Natural killer cell treated with Interleukin-12 subunit alpha and Interleukin-12 subunit beta and Interleukin-15 and Interleukin-18, amount 100 ng/mL, for 72 hours (primary cell): ENCODE results near the gene NOL4L. TPM values are rescaled to one million over a fixed set of nuclear protein-coding genes. Genes with fewer than 3 reads are reported as not detected.

Source experiments
- ATAC-seq, 2 donors: fragments of 150-1000 bp; cut with Tn5 transposase in 1 of 2; sonication (Bioruptor Pico), chemical (Tn5 transposase) in 1 of 2; 2 replicates each; pipeline ENCODE4 v1.10.0; 2021
- DNase-seq: peaks from one replicate; pipeline ENCODE4 v3.0.0; 2022; ENCODE audit warnings: low spot score
- H3K27ac Mint-ChIP-seq, 2 donors: 1 replicate in 1 of 2; 2 replicates in 1 of 2; pipeline ENCODE4 v1.8.0; 2022; ENCODE audit warnings: mixed read lengths in 2 of 2, mild to moderate bottlenecking in 1 of 2, moderate library complexity in 1 of 2
- H3K27me3 Mint-ChIP-seq, 2 donors: 1 replicate in 1 of 2; 2 replicates in 1 of 2; pipeline ENCODE4 v1.8.0; 2022; ENCODE audit warnings: mixed read lengths in 2 of 2
- H3K36me3 Mint-ChIP-seq: one replicate; pipeline ENCODE4 v1.8.0; 2022; ENCODE audit warnings: mixed read lengths
- H3K4me1 Mint-ChIP-seq, 2 donors: 1 replicate in 1 of 2; 2 replicates in 1 of 2; pipeline ENCODE4 v1.8.0; 2022; ENCODE audit warnings: low read depth in 2 of 2, mixed read lengths in 2 of 2, mild to moderate bottlenecking in 1 of 2
- H3K4me3 Mint-ChIP-seq: one replicate; pipeline ENCODE4 v1.8.0; 2022; ENCODE audit warnings: mixed read lengths
- H3K9me3 Mint-ChIP-seq: 2 replicates; pipeline ENCODE4 v1.8.0; 2022; ENCODE audit warnings: mixed read lengths
- total RNA-seq, 2 donors: library from RNA; stranded (reverse); gene quantifications; one replicate each; pipeline ENCODE4 v1.2.3, GENCODE V29; 2022

Gene NOL4L
- total RNA-seq, 2 donors from 2014 or later: 20.0 to 20.1 TPM

DNA sequence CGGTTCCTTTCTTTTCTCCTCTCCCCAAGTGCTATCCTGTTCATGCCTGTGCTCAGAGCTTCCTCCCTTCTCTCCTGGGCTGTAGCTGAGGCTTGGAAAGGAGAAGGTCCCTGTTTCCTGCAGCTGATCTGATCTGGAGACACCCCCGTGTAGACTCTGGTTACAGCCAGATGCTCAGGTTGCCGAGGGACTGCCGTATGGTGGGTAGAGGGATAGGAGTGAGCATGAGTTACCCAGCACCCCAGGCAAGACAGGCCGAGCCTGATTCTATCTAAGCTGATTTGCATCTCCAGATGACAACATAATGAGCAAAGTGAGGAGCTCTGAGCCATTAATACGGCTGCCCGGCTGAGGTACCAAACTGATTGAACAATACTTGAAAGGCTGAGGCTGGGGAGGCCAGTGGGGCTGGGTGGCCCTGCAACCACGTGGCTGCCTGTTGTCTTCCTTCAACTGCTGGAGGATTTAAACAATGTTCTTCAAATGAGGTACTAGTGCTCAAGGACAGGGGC lies 135.2 kb downstream of the NOL4L start:
- no peaks in the 10 kb centered on the region for H3K27me3 Mint-ChIP-seq
- no peak overlapping the region for H3K4me3 Mint-ChIP-seq
- no peaks in the 10 kb centered on the region for H3K36me3 Mint-ChIP-seq
- ATAC-seq (no peak), DNase-seq (no peak)
- H3K9me3 Mint-ChIP-seq: no peaks in the 10 kb centered on the region
- H3K27ac Mint-ChIP-seq: peak overlapping the region; percentile 75 to 80
- H3K4me1 Mint-ChIP-seq: peaks cover 13 to 18% of the 10 kb centered on the region in 2 donors

DNA sequence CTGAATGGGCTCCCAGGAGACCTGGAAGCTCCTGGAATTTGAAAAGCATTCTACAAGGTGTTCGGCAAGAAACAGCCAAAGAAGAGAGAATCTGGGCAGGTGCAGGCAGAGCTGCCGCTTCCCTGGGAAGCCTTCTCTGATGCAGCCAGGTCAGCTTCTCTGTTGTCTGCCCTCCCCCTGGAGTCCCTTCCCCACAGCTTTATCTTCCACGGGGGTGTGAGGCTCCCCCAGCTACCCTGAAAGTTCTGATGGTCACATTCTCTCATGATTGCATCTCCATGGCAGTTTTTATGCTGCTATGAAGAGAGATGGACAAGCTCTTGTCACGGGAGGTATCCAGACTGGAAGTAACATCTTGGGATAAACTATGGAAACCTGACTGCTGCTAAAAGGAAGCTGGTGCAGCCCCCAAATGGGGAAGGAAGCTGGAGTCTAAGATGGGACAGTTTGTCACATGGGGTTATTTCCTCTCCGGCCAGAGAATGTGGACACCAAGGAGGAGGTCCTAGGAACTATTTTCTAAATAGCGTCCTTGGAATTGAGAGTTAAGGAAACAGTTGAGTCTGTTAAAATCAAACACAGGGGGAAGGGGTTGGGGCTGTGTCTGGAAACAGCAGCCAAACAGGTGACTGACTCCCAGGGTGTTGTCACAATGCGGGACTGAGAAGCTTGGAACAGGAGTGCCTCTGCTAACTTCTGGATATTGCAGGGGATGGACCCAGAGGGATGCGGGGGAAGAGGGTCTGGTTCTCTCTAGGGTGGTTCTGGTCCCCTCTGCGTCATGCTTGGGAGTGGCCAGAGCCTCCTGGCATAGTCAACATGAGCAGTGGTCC lies 135.9 kb downstream of the NOL4L start:
- no peaks in the 10 kb centered on the region for H3K36me3 Mint-ChIP-seq
- DNase-seq (no peak), ATAC-seq (no peak)
- no peak overlapping the region for H3K4me3 Mint-ChIP-seq
- no peaks in the 10 kb centered on the region for H3K9me3 Mint-ChIP-seq
- H3K27ac Mint-ChIP-seq: peak overlapping the region; percentile 75 to 80
- no peaks in the 10 kb centered on the region for H3K27me3 Mint-ChIP-seq
- peaks cover 15 to 18% of the 10 kb centered on the region in 2 donors for H3K4me1 Mint-ChIP-seq

DNA sequence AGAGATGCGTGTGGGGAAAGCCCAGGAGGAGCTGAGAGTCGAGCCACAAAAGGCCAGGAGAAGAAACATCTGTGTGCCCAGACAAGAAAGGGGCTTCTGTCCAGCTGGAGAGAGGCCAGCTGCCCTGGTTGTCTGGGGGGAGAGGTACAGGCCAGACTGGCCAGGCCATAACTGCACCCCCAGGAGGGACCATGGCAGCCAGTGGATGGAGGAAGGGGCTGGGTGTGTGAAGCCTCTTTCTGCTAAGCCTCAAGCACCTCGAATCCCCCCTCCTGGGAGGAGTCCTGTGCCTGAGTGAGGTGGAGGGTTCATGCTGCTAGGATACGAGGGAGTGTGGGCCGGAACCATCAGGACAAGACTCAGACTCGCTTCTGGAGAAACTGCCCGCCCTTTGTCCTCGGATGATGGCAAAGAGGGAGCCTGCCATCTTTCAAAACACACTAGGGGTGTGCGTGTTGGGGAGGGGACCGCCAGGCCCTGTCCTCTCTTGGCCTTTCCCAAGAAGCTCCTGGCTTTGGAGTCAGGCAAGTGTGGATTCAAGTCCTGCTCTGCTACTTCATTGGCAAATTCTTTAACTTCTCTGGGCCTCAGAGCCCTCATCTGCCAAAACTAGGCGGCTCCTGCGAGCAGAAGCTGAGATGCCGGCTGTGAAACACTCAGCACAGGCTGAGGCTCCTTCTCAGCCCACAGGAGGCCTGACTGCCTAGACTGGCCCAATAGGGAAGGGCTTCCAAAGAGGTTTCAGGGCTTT lies 136.7 kb downstream of the NOL4L start:
- Mint-ChIP-seq H3K4me3 (no peak overlapping the region), H3K27me3 (no peaks in the 10 kb centered on the region), H3K4me1 (peaks cover 18% of the 10 kb centered on the region in 2 donors), H3K9me3 (no peaks in the 10 kb centered on the region), H3K36me3 (no peaks in the 10 kb centered on the region), H3K27ac (peak overlapping the region; percentile 75 to 76)
- ATAC-seq (no peak), DNase-seq (peak; percentile 35)

DNA sequence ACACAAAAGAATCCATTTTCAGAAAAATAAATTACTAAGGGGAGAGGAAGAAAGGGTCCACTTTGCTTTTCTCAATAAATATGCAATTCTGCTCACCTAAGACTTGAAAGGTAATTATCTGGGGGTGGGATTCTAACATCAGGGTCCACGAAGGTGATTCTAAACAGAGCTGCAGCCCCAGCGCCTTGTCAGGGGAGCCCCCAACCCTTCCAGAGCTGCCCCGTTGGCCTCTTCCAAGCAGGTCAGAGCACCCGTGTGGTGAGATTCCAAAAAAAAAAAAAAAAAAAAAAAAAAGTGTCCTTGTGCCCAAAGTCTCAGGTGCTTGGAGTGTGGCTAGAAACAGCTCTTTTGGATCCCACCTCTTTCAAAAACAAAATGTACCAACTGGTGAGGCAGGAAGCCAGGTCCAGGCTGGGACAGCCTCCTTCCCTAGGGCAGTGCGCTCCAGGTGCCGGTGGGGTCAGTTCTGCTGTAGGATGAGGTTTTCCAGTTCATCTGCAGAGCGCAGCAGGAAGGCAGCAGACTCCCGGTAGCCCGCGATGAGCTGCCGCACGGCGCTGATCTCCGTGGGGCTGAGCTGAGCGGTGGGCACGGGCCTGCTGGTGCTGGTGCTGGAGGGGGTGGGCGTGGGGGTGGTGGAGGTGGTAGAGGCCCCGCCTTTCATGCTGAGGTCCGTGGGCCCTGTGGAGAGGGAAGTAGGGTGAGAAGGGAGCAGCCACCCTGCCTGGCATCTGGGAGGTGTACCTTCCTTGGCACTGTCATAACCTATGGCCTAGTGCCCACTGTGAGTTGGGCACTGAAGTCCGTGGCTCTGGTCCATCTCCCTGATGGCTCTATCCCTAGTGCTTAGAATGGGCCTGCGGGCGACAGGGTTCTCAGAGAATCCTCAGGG lies 137.8 kb downstream of the NOL4L start:
- Mint-ChIP-seq H3K4me1 (peaks cover 20 to 25% of the 10 kb centered on the region in 2 donors), H3K27me3 (no peaks in the 10 kb centered on the region), H3K27ac (peak overlapping the region; percentile 26 to 76), H3K36me3 (no peaks in the 10 kb centered on the region), H3K4me3 (no peak overlapping the region), H3K9me3 (no peaks in the 10 kb centered on the region)
- ATAC-seq: no peak
- DNase-seq: peak; percentile 44

DNA sequence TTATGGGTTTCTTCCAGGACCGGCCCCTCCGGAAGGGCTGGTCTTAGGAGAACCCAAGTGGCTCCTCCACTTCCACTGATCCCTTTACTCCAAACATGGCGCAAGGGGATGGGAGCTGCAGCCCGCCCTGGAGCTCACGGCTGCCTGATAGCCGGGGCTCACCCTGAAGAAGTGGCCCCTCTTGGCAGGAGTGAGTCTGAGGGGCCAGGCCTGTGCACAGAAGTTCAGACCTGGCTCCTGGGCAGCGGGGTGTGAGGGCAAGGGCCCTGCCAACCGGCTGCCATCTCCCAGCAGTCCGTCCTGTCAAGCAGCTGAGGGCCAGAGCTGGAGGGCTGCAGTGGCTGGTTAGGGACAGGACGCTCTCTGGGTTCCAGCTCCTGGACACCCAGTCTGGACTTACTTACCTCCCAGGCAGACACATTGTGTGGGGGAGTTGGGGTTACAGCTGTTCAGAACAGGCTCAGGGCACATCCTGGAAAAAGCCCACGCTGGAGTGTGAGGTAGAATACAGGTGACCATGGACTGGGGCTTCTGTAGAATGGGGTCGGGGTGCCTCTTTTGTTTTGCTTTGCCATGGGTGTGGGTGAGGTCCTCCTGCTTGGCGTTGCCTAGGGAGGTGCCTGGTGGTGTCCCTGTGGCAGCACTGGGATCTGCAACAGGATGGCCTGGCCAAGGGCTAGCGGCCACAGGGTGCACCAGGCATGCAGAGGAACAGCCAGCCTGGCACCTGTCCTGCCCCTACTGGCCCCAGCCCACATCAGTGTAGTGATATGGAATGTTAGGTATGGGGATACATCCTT lies 138.6 kb downstream of the NOL4L start:
- Mint-ChIP-seq H3K36me3 (no peaks in the 10 kb centered on the region), H3K4me1 (peaks cover 20 to 26% of the 10 kb centered on the region in 2 donors), H3K27ac (peak overlapping the region in 1 of 2 donors; percentile 26), H3K9me3 (no peaks in the 10 kb centered on the region), H3K4me3 (no peak overlapping the region), H3K27me3 (no peaks in the 10 kb centered on the region)
- DNase-seq (peak; percentile 46), ATAC-seq (no peak)

DNA sequence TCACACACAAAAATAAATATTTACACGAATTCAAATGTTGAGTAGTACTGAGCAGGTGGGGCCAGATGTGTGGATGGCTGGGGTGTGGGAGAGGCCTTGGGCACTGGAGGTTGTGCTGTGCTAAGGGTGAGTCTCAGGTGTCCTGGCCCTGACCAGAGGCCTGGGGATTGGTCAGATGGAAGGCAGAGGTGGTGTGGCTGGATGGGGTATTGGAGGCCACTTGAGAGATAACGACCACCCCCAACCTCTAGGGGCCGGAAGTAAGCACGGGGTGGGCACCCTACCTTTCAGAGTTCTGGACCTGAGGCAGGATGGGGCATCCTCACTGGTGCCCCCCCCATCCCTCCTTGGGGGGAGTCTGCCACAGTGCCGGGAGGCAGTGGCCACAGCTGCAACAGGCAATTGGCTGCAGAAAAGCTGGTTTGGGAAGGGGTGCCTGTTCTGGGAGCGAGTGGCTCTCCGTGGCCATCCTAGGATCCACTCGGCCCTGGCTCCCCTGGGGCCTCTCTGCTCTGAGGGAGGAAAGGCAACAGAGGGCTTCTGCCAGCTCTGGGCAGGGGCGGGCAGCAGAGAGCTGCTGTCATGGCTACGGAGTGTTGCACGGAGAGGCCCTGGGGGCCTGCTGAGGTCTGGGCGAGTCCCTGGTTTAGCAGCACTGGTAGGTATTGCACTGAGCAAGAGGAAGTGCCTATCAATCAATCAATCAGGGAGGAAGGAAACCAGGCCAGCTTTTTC lies 139.4 kb downstream of the NOL4L start:
- H3K36me3 Mint-ChIP-seq: no peaks in the 10 kb centered on the region
- H3K27ac Mint-ChIP-seq: peak overlapping the region; percentile 58 to 82
- H3K4me1 Mint-ChIP-seq: peaks cover 19 to 27% of the 10 kb centered on the region in 2 donors
- H3K9me3 Mint-ChIP-seq: no peaks in the 10 kb centered on the region
- peak; percentile 37 to 47 for ATAC-seq
- DNase-seq: peak; percentile 49
- no peaks in the 10 kb centered on the region for H3K27me3 Mint-ChIP-seq
- peak overlapping the region; percentile 21 for H3K4me3 Mint-ChIP-seq

DNA sequence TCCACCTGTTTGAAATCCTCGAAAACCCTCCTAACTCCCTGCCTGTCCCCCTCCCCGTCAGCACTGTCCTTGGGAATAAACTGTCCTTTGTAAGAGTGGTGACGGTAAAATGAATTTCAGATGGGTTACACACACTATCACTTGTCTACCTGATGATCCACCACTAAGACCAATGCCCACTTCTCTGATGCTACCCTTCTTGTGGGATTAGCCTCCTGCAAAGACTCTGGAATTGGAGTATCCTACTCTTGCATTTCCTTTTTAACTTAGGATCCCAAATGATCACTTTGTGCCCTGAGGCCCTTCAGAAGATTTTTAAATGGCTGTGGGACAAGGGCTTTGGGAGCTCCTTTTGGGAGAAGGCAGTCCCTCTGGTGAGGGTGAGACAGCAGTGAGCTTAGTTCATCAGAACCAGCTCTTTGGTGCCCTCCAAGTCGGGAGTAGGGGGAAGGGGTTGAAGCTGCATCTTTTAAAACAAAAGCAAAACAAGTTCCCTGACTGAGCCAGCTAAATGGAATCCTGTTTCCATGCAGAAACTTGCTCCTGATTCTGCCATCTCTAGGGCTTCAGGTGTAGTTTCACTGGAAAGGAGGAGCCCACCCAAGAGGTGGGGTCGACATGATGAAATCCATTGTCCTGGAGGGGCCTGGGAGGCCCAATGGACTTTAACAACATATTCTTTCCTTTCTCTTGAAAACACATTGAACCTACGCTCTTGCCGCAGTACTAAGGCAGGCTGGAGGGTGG lies 140.5 kb downstream of the NOL4L start:
- ATAC-seq: no peak
- H3K4me3 Mint-ChIP-seq: no peak overlapping the region
- H3K36me3 Mint-ChIP-seq: no peaks in the 10 kb centered on the region

DNA sequence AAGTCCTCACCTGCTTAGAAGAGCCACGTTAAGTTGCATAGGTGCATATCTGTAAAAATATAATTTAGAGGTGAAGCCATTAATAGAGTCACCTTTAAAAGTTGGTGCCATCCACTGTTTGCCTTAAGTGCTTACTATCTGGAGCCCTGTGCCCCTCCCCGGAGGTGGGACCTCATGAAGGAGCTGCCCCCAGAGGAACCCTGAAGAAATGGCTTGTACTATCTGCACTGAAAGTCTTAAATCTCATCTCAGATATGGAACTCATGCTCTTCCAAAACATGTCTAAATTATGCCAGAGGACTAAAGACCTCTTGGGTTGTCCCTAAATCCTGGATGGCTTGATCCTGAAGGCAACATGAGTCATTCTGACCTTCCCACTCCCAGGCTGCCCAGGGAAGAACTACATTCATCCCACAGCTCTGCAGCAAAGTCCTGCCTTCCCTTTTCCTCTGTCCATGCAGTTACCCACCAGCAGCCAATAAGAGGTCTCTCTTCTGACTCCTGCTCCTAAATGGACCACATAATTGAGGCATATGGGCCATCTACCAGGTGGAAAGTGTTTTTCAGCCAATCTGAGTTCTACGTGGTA lies 141.7 kb downstream of the NOL4L start:
- DNase-seq (peak; percentile 45), ATAC-seq (no peak)
- H3K36me3 Mint-ChIP-seq: no peaks in the 10 kb centered on the region
- no peaks in the 10 kb centered on the region for H3K9me3 Mint-ChIP-seq
- H3K27ac Mint-ChIP-seq: peak overlapping the region; percentile 53 to 81
- H3K27me3 Mint-ChIP-seq: no peaks in the 10 kb centered on the region
- no peak overlapping the region for H3K4me3 Mint-ChIP-seq
- H3K4me1 Mint-ChIP-seq: peaks cover 37 to 38% of the 10 kb centered on the region in 2 donors

More for the DNA sequence above, 140.5 kb downstream of the NOL4L start:
- peaks cover 26 to 31% of the 10 kb centered on the region in 2 donors for H3K4me1 Mint-ChIP-seq
- peak overlapping the region; percentile 58 to 82 for H3K27ac Mint-ChIP-seq
- H3K9me3 Mint-ChIP-seq: no peaks in the 10 kb centered on the region
- no peak for DNase-seq
- H3K27me3 Mint-ChIP-seq: no peaks in the 10 kb centered on the region

DNA sequence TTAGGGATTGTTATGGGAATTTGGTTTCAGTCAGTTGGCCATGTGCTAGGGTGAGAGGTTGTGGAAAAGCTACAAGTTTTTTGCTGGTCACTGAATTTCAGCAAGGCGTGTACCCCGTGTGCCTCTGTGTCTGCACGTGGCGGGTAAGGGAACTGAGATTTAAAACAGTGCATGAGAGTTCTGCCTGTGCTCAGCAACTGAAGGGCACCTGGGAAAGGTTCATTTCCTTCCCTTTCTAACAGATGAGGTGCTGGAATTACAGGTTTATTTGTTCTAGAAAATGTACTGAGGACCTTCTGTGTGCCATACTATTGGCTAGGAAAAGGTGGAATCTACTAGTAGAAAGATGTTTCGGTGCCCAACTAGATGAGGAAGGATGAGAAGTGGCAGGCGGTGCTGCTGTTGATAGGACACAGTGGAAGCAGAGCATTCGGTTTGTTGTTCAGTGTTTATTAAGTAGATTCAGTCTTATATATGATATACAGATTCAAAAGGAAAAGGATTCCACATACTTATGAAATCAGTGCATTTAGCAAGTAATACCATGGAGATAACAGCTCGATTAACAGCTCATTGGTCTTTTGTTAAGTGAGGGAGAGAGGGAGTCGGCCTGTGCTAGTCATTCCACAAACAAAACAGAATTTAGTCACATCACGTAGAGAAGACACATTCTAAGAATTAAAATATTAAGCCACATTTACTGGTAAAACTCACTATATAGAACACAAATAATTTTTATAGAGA lies 142.3 kb downstream of the NOL4L start:
- H3K27me3 Mint-ChIP-seq: no peaks in the 10 kb centered on the region
- peak overlapping the region; percentile 18 to 81 for H3K27ac Mint-ChIP-seq
- H3K9me3 Mint-ChIP-seq: no peaks in the 10 kb centered on the region
- H3K4me1 Mint-ChIP-seq: peaks cover 40 to 41% of the 10 kb centered on the region in 2 donors
- H3K36me3 Mint-ChIP-seq: no peaks in the 10 kb centered on the region
- ATAC-seq (no peak), DNase-seq (no peak)
- no peak overlapping the region for H3K4me3 Mint-ChIP-seq

DNA sequence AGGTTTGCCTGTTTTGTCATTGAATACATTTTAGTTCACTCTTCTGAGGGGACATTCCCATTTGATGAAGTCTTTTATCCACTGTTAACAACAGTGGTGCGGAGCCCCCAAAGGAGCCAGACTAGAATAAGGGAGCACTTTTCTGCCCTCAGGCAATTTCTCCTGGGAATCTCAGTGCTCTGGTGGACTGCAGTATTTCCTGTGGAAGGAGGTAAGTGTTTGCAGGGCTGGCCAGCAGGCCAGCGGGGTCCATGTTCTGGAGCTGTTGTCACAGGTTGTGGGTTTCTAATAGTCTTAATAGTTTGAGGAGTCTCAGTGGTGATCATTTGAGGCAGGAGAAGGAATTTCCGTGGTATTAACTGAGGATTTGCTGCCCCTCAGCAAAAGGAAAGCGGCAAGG lies 143.5 kb downstream of the NOL4L start:
- no peaks in the 10 kb centered on the region for H3K9me3 Mint-ChIP-seq
- H3K4me1 Mint-ChIP-seq: peaks cover 40 to 41% of the 10 kb centered on the region in 2 donors
- no peak overlapping the region for H3K4me3 Mint-ChIP-seq
- H3K27ac Mint-ChIP-seq: no peak overlapping the region
- ATAC-seq (no peak), DNase-seq (peak; percentile 35)
- no peaks in the 10 kb centered on the region for H3K36me3 Mint-ChIP-seq
- H3K27me3 Mint-ChIP-seq: no peaks in the 10 kb centered on the region

DNA sequence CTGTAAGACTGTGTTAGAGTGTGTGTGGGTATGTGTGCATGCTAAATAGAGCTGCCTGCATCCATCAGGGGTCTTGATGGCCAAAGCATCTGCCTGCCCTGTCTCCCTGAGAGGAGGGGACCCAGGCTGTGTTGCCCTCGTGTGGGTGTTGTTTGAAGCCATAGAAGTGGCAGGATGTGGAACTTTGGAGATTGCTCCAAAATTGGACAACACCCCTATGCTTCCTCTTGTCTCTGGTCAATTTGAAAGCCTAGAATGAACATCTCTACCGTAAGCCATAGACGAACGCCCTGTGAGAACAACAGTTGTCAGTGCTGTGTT lies 144.4 kb downstream of the NOL4L start:
- peak overlapping the region in 1 of 2 donors; percentile 14 for H3K27ac Mint-ChIP-seq
- H3K4me1 Mint-ChIP-seq: peaks cover 40 to 41% of the 10 kb centered on the region in 2 donors
- ATAC-seq: no peak
- H3K9me3 Mint-ChIP-seq: no peaks in the 10 kb centered on the region
- H3K36me3 Mint-ChIP-seq: no peaks in the 10 kb centered on the region
- H3K27me3 Mint-ChIP-seq: no peaks in the 10 kb centered on the region
- H3K4me3 Mint-ChIP-seq: no peak overlapping the region
- DNase-seq: peak; percentile 15
